Measurements from ENCODE around the gene CDH12. TPM values are rescaled to one million over a fixed set of nuclear protein-coding genes. Genes with fewer than 3 reads are reported as not detected.

CDH12 gene
- total and polyA plus RNA-seq, 2 experiments from 2014 or later = not detected

GRCh38 chr5:21774801-21775200 is 1078.3 kb downstream of the CDH12 start:
- in situ Hi-C loops (cut with MboI) = no loop called here
- no peaks in the 10 kb centered on the region for H3K79me2 ChIP-seq (ENCODE audit: insufficient read depth)
- H3K9me2 ChIP-seq (ENCODE audit: insufficient read depth) = no peaks in the 10 kb centered on the region
- H3K36me3 ChIP-seq (ENCODE audit: low read depth) = no peaks in the 10 kb centered on the region
- WGBS, 2 experiments (ENCODE audit: low coverage in 1 of 2, low lambda C conversion rate in 2 of 2, missing lambda C conversion rate in 2 of 2) = 39 to 49% methylated on average over 1 of the region's 1 CpG
- H3K4me3 ChIP-seq = no peak overlapping the region
- no peaks in the 10 kb centered on the region for H3K9me3 ChIP-seq (ENCODE audit: low read depth)
- H3K27ac ChIP-seq = no peak overlapping the region
- no peak overlapping the region for H3K9ac ChIP-seq
- no peaks in the 10 kb centered on the region for H3K27me3 ChIP-seq (replicated peaks; ENCODE audit: insufficient read depth)
- H3F3A ChIP-seq (ENCODE audit: insufficient read depth) = no peaks in the 10 kb centered on the region
- TF ChIP-seq EZH2phosphoT487 (IDR thresholded peaks at IDR 0.05; ENCODE audit: insufficient read depth, low read depth) (no peak), EZH2 (IDR thresholded peaks at IDR 0.05; ENCODE audit: insufficient read depth, poor library complexity, severe bottlenecking) (no peak)
- H3K4me2 ChIP-seq (ENCODE audit: unreplicated experiment) = no peak overlapping the region
- no peaks in the 10 kb centered on the region for H4K20me1 ChIP-seq (ENCODE audit: insufficient read depth)
- H3K4me1 ChIP-seq (ENCODE audit: insufficient read depth) = no peaks in the 10 kb centered on the region
- no peak for DNase-seq
- no peak overlapping the region for H2AFZ ChIP-seq

- Histone ChIP-seq H3K9me2 (ENCODE audit: insufficient read depth) (no peaks in the 10 kb centered on the region), H3K27me3 (replicated peaks; ENCODE audit: insufficient read depth) (no peaks in the 10 kb centered on the region), H3K79me2 (ENCODE audit: insufficient read depth) (no peaks in the 10 kb centered on the region), H3K27ac (no peak overlapping the region), H3K4me1 (ENCODE audit: insufficient read depth) (no peaks in the 10 kb centered on the region), H3K9me3 (ENCODE audit: low read depth) (no peaks in the 10 kb centered on the region), H4K20me1 (ENCODE audit: insufficient read depth) (no peaks in the 10 kb centered on the region), H3K4me2 (ENCODE audit: unreplicated experiment) (no peak overlapping the region), H3K9ac (no peak overlapping the region), H3F3A (ENCODE audit: insufficient read depth) (no peaks in the 10 kb centered on the region), H3K36me3 (ENCODE audit: low read depth) (no peaks in the 10 kb centered on the region), H3K4me3 (no peak overlapping the region), H2AFZ (no peak overlapping the region)
- no peak for DNase-seq
- TF ChIP-seq EZH2 (IDR thresholded peaks at IDR 0.05; ENCODE audit: insufficient read depth, poor library complexity, severe bottlenecking) (no peak), EZH2phosphoT487 (IDR thresholded peaks at IDR 0.05; ENCODE audit: insufficient read depth, low read depth) (no peak)
- in situ Hi-C loops (cut with MboI) = no loop called here
- 55 to 60% methylated on average over 2 of the region's 2 CpGs for WGBS, 2 experiments (ENCODE audit: low coverage in 1 of 2, low lambda C conversion rate in 2 of 2, missing lambda C conversion rate in 2 of 2)
Measured at GRCh38 chr5:21774281-21774680, 1078.9 kb downstream of the CDH12 start.

- Histone ChIP-seq H3K4me3 (no peak overlapping the region), H3K9me3 (ENCODE audit: low read depth) (no peaks in the 10 kb centered on the region), H4K20me1 (ENCODE audit: insufficient read depth) (no peaks in the 10 kb centered on the region), H2AFZ (no peak overlapping the region), H3F3A (ENCODE audit: insufficient read depth) (no peaks in the 10 kb centered on the region), H3K9ac (no peak overlapping the region), H3K27me3 (replicated peaks; ENCODE audit: insufficient read depth) (no peaks in the 10 kb centered on the region), H3K36me3 (ENCODE audit: low read depth) (no peaks in the 10 kb centered on the region), H3K79me2 (ENCODE audit: insufficient read depth) (no peaks in the 10 kb centered on the region), H3K4me2 (ENCODE audit: unreplicated experiment) (no peak overlapping the region), H3K27ac (no peak overlapping the region), H3K4me1 (ENCODE audit: insufficient read depth) (no peaks in the 10 kb centered on the region), H3K9me2 (ENCODE audit: insufficient read depth) (no peaks in the 10 kb centered on the region)
- DNase-seq = no peak
- 34 to 38% methylated on average over 3 of the region's 3 CpGs for WGBS, 2 experiments (ENCODE audit: low coverage in 1 of 2, low lambda C conversion rate in 2 of 2, missing lambda C conversion rate in 2 of 2)
- TF ChIP-seq EZH2 (IDR thresholded peaks at IDR 0.05; ENCODE audit: insufficient read depth, poor library complexity, severe bottlenecking) (no peak), EZH2phosphoT487 (IDR thresholded peaks at IDR 0.05; ENCODE audit: insufficient read depth, low read depth) (no peak)
- in situ Hi-C loops (cut with MboI) = no loop called here
Measured at GRCh38 chr5:21773456-21773855, 1079.7 kb downstream of the CDH12 start.

GRCh38 chr5:21765406-21765805 is 1087.7 kb downstream of the CDH12 start:
- Histone ChIP-seq H3K79me2 (ENCODE audit: insufficient read depth) (no peaks in the 10 kb centered on the region), H3K27ac (no peak overlapping the region), H3K9me3 (ENCODE audit: low read depth) (no peaks in the 10 kb centered on the region), H3K4me1 (ENCODE audit: insufficient read depth) (no peaks in the 10 kb centered on the region), H2AFZ (no peak overlapping the region), H3K9me2 (ENCODE audit: insufficient read depth) (no peaks in the 10 kb centered on the region), H4K20me1 (ENCODE audit: insufficient read depth) (no peaks in the 10 kb centered on the region), H3F3A (ENCODE audit: insufficient read depth) (no peaks in the 10 kb centered on the region), H3K4me3 (no peak overlapping the region), H3K36me3 (ENCODE audit: low read depth) (no peaks in the 10 kb centered on the region), H3K27me3 (replicated peaks; ENCODE audit: insufficient read depth) (no peaks in the 10 kb centered on the region), H3K9ac (no peak overlapping the region), H3K4me2 (ENCODE audit: unreplicated experiment) (no peak overlapping the region)
- in situ Hi-C loops (cut with MboI) = no loop called here
- 0 to 6% methylated on average over 1 of the region's 1 CpG for WGBS, 2 experiments (ENCODE audit: low coverage in 1 of 2, low lambda C conversion rate in 2 of 2, missing lambda C conversion rate in 2 of 2)
- DNase-seq = no peak
- TF ChIP-seq EZH2phosphoT487 (IDR thresholded peaks at IDR 0.05; ENCODE audit: insufficient read depth, low read depth) = no peak
- no peak for TF ChIP-seq EZH2 (IDR thresholded peaks at IDR 0.05; ENCODE audit: insufficient read depth, poor library complexity, severe bottlenecking)

- H3K9ac ChIP-seq = no peak overlapping the region
- H3K9me2 ChIP-seq (ENCODE audit: insufficient read depth) = no peaks in the 10 kb centered on the region
- no peaks in the 10 kb centered on the region for H3K36me3 ChIP-seq (ENCODE audit: low read depth)
- H3K4me2 ChIP-seq (ENCODE audit: unreplicated experiment) = no peak overlapping the region
- H4K20me1 ChIP-seq (ENCODE audit: insufficient read depth) = no peaks in the 10 kb centered on the region
- no peaks in the 10 kb centered on the region for H3K9me3 ChIP-seq (ENCODE audit: low read depth)
- in situ Hi-C loops (cut with MboI) = no loop called here
- no peaks in the 10 kb centered on the region for H3K79me2 ChIP-seq (ENCODE audit: insufficient read depth)
- no peak overlapping the region for H2AFZ ChIP-seq
- H3F3A ChIP-seq (ENCODE audit: insufficient read depth) = no peaks in the 10 kb centered on the region
- H3K4me1 ChIP-seq (ENCODE audit: insufficient read depth) = no peaks in the 10 kb centered on the region
- no peak overlapping the region for H3K27ac ChIP-seq
- H3K4me3 ChIP-seq = no peak overlapping the region
- no peaks in the 10 kb centered on the region for H3K27me3 ChIP-seq (replicated peaks; ENCODE audit: insufficient read depth)
- no peak for DNase-seq
- no peak for TF ChIP-seq EZH2phosphoT487 (IDR thresholded peaks at IDR 0.05; ENCODE audit: insufficient read depth, low read depth)
- TF ChIP-seq EZH2 (IDR thresholded peaks at IDR 0.05; ENCODE audit: insufficient read depth, poor library complexity, severe bottlenecking) = no peak
Measured at GRCh38 chr5:21739096-21739495, 1114.0 kb downstream of the CDH12 start.
